SH-SY5Y (cell line): Measurements from ENCODE around the gene PPA1.

Experiments used
- GATA2 ChIP-seq: IDR thresholded peaks from 2 replicates; pipeline ENCODE4 v1.6.1; 2011; ENCODE audit warnings: mild to moderate bottlenecking, low read depth, low read length
- GATA3 ChIP-seq: IDR thresholded peaks from 2 replicates; pipeline ENCODE4 v1.6.1; 2011; ENCODE audit warnings: low read depth, mild to moderate bottlenecking, low read length, moderate library complexity

- TF ChIP-seq GATA2 (no peak), GATA3 (no peak)
These were observed 64.2 kb downstream of the PPA1 start for GRCh38 chr10:70169011-70169410.
